Psoas muscle (tissue), 8 donors: ENCODE measurements around the gene PRDM15. TPM values are rescaled to one million over a fixed set of nuclear protein-coding genes. Genes with fewer than 3 reads are reported as not detected.

Source experiments
- ATAC-seq, 4 donors: fragments of 200-7000 bp; cut with Tn5 transposase; one replicate each; pipeline ENCODE4 v1.9.1; 2020; ENCODE audit warnings: moderate library complexity in 3 of 4, mild to moderate bottlenecking in 2 of 4
- DNase-seq, 2 donors: peaks; one replicate each; pipeline ENCODE4 v3.0.0-alpha.2; 2020
- H3K27ac ChIP-seq: fragments of 200-600 bp; one replicate; pipeline ENCODE4 v1.8.0; 2022
- H3K27me3 ChIP-seq, 3 donors: fragments of 200-600 bp in 1 of 3; one replicate each; pipeline versions ENCODE4 v1.6.1 to v1.8.0; 2013 to 2022; ENCODE audit warnings: low read length in 2 of 3, mild to moderate bottlenecking in 2 of 3, moderate library complexity in 1 of 3; ENCODE audit not compliant: insufficient read depth in 3 of 3
- H3K36me3 ChIP-seq, 2 donors: fragments of 200-600 bp in 1 of 2; one replicate each; pipeline versions ENCODE4 v1.6.1 to v1.8.0; 2013 to 2022; ENCODE audit warnings: low read depth in 1 of 2, mild to moderate bottlenecking in 1 of 2, moderate library complexity in 1 of 2; ENCODE audit not compliant: insufficient read depth in 1 of 2
- H3K4me1 ChIP-seq: fragments of 200-600 bp; one replicate; pipeline ENCODE4 v1.8.0; 2022
- H3K4me3 ChIP-seq: fragments of 200-600 bp; one replicate; pipeline ENCODE4 v1.8.0; 2022; ENCODE audit warnings: mild to moderate bottlenecking
- H3K9me3 ChIP-seq: fragments of 200-600 bp; one replicate; pipeline ENCODE4 v1.8.0; 2022
- CTCF ChIP-seq: fragments of 200-600 bp; IDR thresholded peaks from one replicate; pipeline ENCODE4 v1.8.0; 2022; ENCODE audit warnings: antibody characterized with exemption
- WGBS, 3 donors: extraction: QIAGEN DNeasy Blood & Tissue Kit; methylation state at CpG; one replicate each; pipeline versions ENCODE4 v1.1.6 to v1.1.7; 2013; 5-methylcytosine and 5-hydroxymethylcytosine counted together
- intact Hi-C, 2 donors: fragments of 100-400 bp; cut with DNase I; formaldehyde crosslinking; loops; one replicate each; pipeline versions ENCODE4 v1.11.0 to v1.14.2; 2022
- polyA plus RNA-seq, 3 donors: library from polyadenylated mRNA; stranded (reverse); fragments of 200-250 nt; gene quantifications; one replicate each; pipeline ENCODE4 v1.2.3, GENCODE V29; 2013
- total RNA-seq, 4 donors: library from RNA; stranded (reverse); fragmentation: NEBNext Ultra II Directional in 2 of 4; extraction: Animal tissue kit (Norgen Biotek cat#: 25700) in 2 of 4; gene quantifications; one replicate each; pipeline versions ENCODE4 v1.2.1 to v1.2.4, GENCODE V29; 2021 to 2023
- donor health status: healthy with polysubstance abuse.
- donor health status: DM: no; HTN: no; CAD: no; lungs with moderate emphysema.
- donor health status: Bipolar disorder and iron deficiency.
- donor health status: healthy.
- donor health status: DM: yes; HTN: yes; CAD: no.
- donor health status: DM: no; HTN: no; CAD: no.
- donor health status: DM: no; HTN: no; CAD: no.
- donor health status: DM: yes; HTN: yes; CAD: no.

Gene PRDM15
- total and polyA plus RNA-seq, 7 donors, result 2.2 to 6.4 (median 3.7) TPM

- Histone ChIP-seq H3K4me3 (no peak overlapping the region), H3K9me3 (no peaks in the 10 kb centered on the region), H3K27ac (no peak overlapping the region), H3K36me3 (no peaks in the 10 kb centered on the region), H3K27me3 (peaks cover 0 to 95% (median 22%) of the 10 kb centered on the region in 3 donors), H3K4me1 (peaks cover 3% of the 10 kb centered on the region)
- no peak for TF ChIP-seq CTCF
- intact Hi-C loops, result no loop called here
- DNase-seq (no peak), ATAC-seq (no peak)
- WGBS, 3 donors, result 68 to 85% (median 79%) methylated on average over 8 of the region's 8 CpGs
Observed at GRCh38 chr21:41763996-41764395, 115.1 kb downstream of the PRDM15 start.

- H3K4me1 ChIP-seq, result peaks cover 3% of the 10 kb centered on the region
- H3K4me3 ChIP-seq, result no peak overlapping the region
- no peaks in the 10 kb centered on the region for H3K36me3 ChIP-seq
- 71 to 75% (median 74%) methylated on average over 21 of the region's 21 CpGs for WGBS, 3 donors
- no peak for TF ChIP-seq CTCF
- H3K27ac ChIP-seq, result no peak overlapping the region
- peaks cover 0 to 90% (median 22%) of the 10 kb centered on the region in 3 donors for H3K27me3 ChIP-seq
- ATAC-seq (no peak), DNase-seq (no peak)
- intact Hi-C loops, result no loop called here
- no peaks in the 10 kb centered on the region for H3K9me3 ChIP-seq
Observed at GRCh38 chr21:41763398-41763931, 115.7 kb downstream of the PRDM15 start.

GRCh38 chr21:41762753-41763152 is 116.4 kb downstream of the PRDM15 start:
- DNase-seq (no peak), ATAC-seq (no peak)
- 59 to 65% (median 63%) methylated on average over 16 of the region's 16 CpGs for WGBS, 3 donors
- Histone ChIP-seq H3K27ac (no peak overlapping the region), H3K4me1 (no peaks in the 10 kb centered on the region), H3K36me3 (no peaks in the 10 kb centered on the region), H3K27me3 (peaks cover 0 to 85% (median 18%) of the 10 kb centered on the region in 3 donors), H3K4me3 (no peak overlapping the region), H3K9me3 (no peaks in the 10 kb centered on the region)
- intact Hi-C loops, result no loop called here
- TF ChIP-seq CTCF, result no peak

- 39 to 45% (median 41%) methylated on average over 22 of the region's 22 CpGs for WGBS, 3 donors
- Histone ChIP-seq H3K36me3 (no peaks in the 10 kb centered on the region), H3K4me3 (peak overlapping the region; percentile 51), H3K9me3 (no peaks in the 10 kb centered on the region), H3K27ac (no peak overlapping the region), H3K27me3 (peaks cover 0 to 79% (median 17%) of the 10 kb centered on the region in 3 donors), H3K4me1 (no peaks in the 10 kb centered on the region)
- ATAC-seq (peak in 1 of 4 donors; percentile 42), DNase-seq (peak in 1 of 2 donors; percentile 44)
- TF ChIP-seq CTCF, result no peak
- intact Hi-C loops, result no loop called here
Observed at GRCh38 chr21:41761934-41762635, 117.1 kb downstream of the PRDM15 start.
